Trophoblast cell (in vitro differentiated cells and primary cell): ENCODE measurements around the gene VPS13D.

Experiments used
- DNase-seq, 2 donors: peaks; one replicate each; pipeline ENCODE4 v3.0.0-alpha.2; 2016
- H2AFZ ChIP-seq: 2 replicates; pipeline ENCODE4 v1.6.1; 2013; ENCODE audit warnings: low read length, moderate library complexity, mild to moderate bottlenecking; ENCODE audit not compliant: insufficient read depth, poor library complexity
- H2AK5ac ChIP-seq: 2 replicates; pipeline ENCODE4 v1.6.1; 2013; ENCODE audit warnings: mild to moderate bottlenecking, low read length
- H2BK120ac ChIP-seq: 2 replicates; pipeline ENCODE4 v1.6.1; 2013; ENCODE audit warnings: low read length, mild to moderate bottlenecking, moderate library complexity; ENCODE audit not compliant: insufficient read depth, poor library complexity
- H2BK12ac ChIP-seq: 2 replicates; pipeline ENCODE4 v1.6.1; 2013; ENCODE audit warnings: mild to moderate bottlenecking, low read length, moderate library complexity
- H2BK5ac ChIP-seq: 2 replicates; pipeline ENCODE4 v1.6.1; 2013; ENCODE audit warnings: low read length, low read depth, moderate library complexity, mild to moderate bottlenecking; ENCODE audit not compliant: poor library complexity
- H3K14ac ChIP-seq: 2 replicates; pipeline ENCODE4 v1.6.1; 2013; ENCODE audit warnings: mild to moderate bottlenecking, low read length
- H3K18ac ChIP-seq: 2 replicates; pipeline ENCODE4 v1.6.1; 2013; ENCODE audit warnings: mild to moderate bottlenecking, low read length
- H3K23ac ChIP-seq: 2 replicates; pipeline ENCODE4 v1.6.1; 2013; ENCODE audit warnings: low read length
- H3K27ac ChIP-seq: 2 replicates; pipeline ENCODE4 v1.5.1; 2013; ENCODE audit warnings: low read depth, mild to moderate bottlenecking, inconsistent platforms, low read length, moderate library complexity
- H3K27me3 ChIP-seq: 2 replicates; pipeline ENCODE4 v1.6.1; 2013; ENCODE audit warnings: inconsistent platforms, mild to moderate bottlenecking, low read length, moderate library complexity; ENCODE audit not compliant: insufficient read depth
- H3K36me3 ChIP-seq, 2 experiments: 1 replicate in 1 of 2; 2 replicates in 1 of 2; pipeline ENCODE4 v1.6.1; 2013; ENCODE audit warnings: low read length in 2 of 2, mild to moderate bottlenecking in 2 of 2, moderate library complexity in 1 of 2; ENCODE audit not compliant: insufficient read depth in 2 of 2, control insufficient read depth in 1 of 2
- H3K4ac ChIP-seq: 2 replicates; pipeline ENCODE4 v1.6.1; 2013; ENCODE audit warnings: low read depth, mild to moderate bottlenecking, low read length, moderate library complexity
- H3K4me1 ChIP-seq, 2 experiments: 1 replicate in 1 of 2; 2 replicates in 1 of 2; pipeline ENCODE4 v1.6.1; 2013; ENCODE audit warnings: low read length in 2 of 2, mild to moderate bottlenecking in 2 of 2, moderate library complexity in 1 of 2; ENCODE audit not compliant: insufficient read depth in 2 of 2, control insufficient read depth in 1 of 2
- H3K4me2 ChIP-seq: 2 replicates; pipeline ENCODE4 v1.6.1; 2013; ENCODE audit warnings: inconsistent platforms, mild to moderate bottlenecking, low read length, moderate library complexity
- H3K4me3 ChIP-seq: 2 replicates; pipeline ENCODE4 v1.5.1; 2013; ENCODE audit warnings: mild to moderate bottlenecking, low read depth, low read length, inconsistent platforms
- H3K79me1 ChIP-seq: one replicate; pipeline ENCODE4 v1.6.1; 2013; ENCODE audit warnings: low read length
- H3K79me2 ChIP-seq: 2 replicates; pipeline ENCODE4 v1.6.1; 2013; ENCODE audit warnings: low read length, mild to moderate bottlenecking; ENCODE audit not compliant: control insufficient read depth, insufficient read depth, poor library complexity
- H3K9ac ChIP-seq: 2 replicates; pipeline ENCODE4 v1.6.1; 2013; ENCODE audit warnings: mild to moderate bottlenecking, low read length
- H3K9me3 ChIP-seq: 2 replicates; pipeline ENCODE4 v1.6.1; 2013; ENCODE audit warnings: low read depth, mild to moderate bottlenecking, control low read depth, inconsistent platforms, low read length; ENCODE audit not compliant: insufficient read depth
- H4K12ac ChIP-seq: 2 replicates; pipeline ENCODE4 v1.6.1; 2013; ENCODE audit warnings: low read depth, mild to moderate bottlenecking, low read length, moderate library complexity
- H4K8ac ChIP-seq: 2 replicates; pipeline ENCODE4 v1.6.1; 2013; ENCODE audit warnings: low read depth, mild to moderate bottlenecking, low read length, moderate library complexity
- H4K91ac ChIP-seq: one replicate; pipeline ENCODE4 v1.6.1; 2013; ENCODE audit warnings: low read depth, mild to moderate bottlenecking, low read length, moderate library complexity
- WGBS: extraction: QIAGEN DNeasy Blood & Tissue Kit; methylation state at CpG from one replicate; pipeline ENCODE4 v1.1.7; 2013; ENCODE audit warnings: missing lambda C conversion rate; ENCODE audit not compliant: insufficient read length, insufficient coverage; ENCODE audit errors: extremely low coverage; 5-methylcytosine and 5-hydroxymethylcytosine counted together

VPS13D gene

DNA sequence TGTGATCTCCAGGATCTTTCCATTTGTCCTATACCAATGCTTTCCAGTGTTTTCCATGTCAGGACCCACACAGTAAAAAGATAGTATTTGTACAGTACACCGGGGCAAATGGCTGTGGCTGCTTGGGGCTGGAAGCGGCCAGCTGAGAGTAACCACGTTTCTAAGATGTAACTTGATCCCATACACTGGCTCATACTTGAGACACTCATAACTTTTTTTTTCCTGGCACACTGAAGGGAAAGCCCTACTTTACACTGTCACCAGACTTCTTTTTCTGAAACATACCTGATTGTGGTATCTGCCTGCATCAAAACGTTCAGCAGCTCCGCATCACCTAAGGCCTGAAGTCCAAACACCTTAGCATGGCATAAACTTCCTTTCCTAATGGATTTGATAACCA is 21.6 kb downstream of the VPS13D start:
- Histone ChIP-seq H4K12ac (no peak overlapping the region), H3K27me3 (no peaks in the 10 kb centered on the region), H3K14ac (no peak overlapping the region), H2AFZ (no peak overlapping the region), H3K4me2 (no peak overlapping the region), H3K4me3 (no peak overlapping the region), H4K91ac (no peak overlapping the region), H2BK120ac (no peak overlapping the region), H3K79me1 (no peaks in the 10 kb centered on the region), H3K36me3 (peaks cover 19 to 35% of the 10 kb centered on the region in 2 experiments), H3K9ac (no peak overlapping the region), H4K8ac (no peak overlapping the region), H3K27ac (no peak overlapping the region), H3K9me3 (no peaks in the 10 kb centered on the region), H2BK12ac (no peak overlapping the region), H3K4ac (no peak overlapping the region), H3K23ac (no peak overlapping the region), H2BK5ac (no peak overlapping the region), H3K4me1 (no peaks in the 10 kb centered on the region), H3K79me2 (no peaks in the 10 kb centered on the region), H2AK5ac (no peak overlapping the region), H3K18ac (no peak overlapping the region)
- WGBS = no CpG with 5 or more reads among the region's 5 CpGs
- no peak for DNase-seq

DNA sequence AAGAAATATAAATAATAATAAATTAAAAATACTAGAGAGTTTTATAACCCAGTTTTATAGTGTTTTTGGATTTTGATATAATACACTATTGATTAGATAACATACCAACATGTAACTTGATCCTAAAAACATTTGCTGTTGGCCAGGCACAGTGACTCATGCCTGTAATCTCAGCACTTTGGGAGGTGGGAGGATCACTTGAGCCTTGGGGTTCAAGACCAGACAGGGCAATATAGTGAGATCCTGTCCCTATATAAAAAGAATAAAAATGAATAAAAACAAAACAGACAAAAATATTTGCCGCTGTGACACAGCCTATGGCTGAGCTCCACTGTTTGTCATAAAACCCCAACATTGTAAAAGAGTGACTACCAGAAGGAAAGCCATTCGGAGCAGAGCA is 26.1 kb downstream of the VPS13D start:
- Histone ChIP-seq H3K79me1 (no peaks in the 10 kb centered on the region), H3K4me3 (no peak overlapping the region), H3K4ac (no peak overlapping the region), H3K79me2 (no peaks in the 10 kb centered on the region), H2BK120ac (no peak overlapping the region), H3K36me3 (peaks cover 20 to 39% of the 10 kb centered on the region in 2 experiments), H3K9me3 (no peaks in the 10 kb centered on the region), H3K18ac (no peak overlapping the region), H2AFZ (no peak overlapping the region), H4K91ac (no peak overlapping the region), H3K23ac (no peak overlapping the region), H3K4me1 (no peaks in the 10 kb centered on the region), H3K9ac (no peak overlapping the region), H3K4me2 (no peak overlapping the region), H4K8ac (no peak overlapping the region), H3K27ac (no peak overlapping the region), H3K14ac (no peak overlapping the region), H2AK5ac (no peak overlapping the region), H2BK5ac (no peak overlapping the region), H3K27me3 (no peaks in the 10 kb centered on the region), H4K12ac (no peak overlapping the region), H2BK12ac (no peak overlapping the region)
- no CpG with 5 or more reads among the region's 2 CpGs for WGBS
- no peak for DNase-seq

DNA sequence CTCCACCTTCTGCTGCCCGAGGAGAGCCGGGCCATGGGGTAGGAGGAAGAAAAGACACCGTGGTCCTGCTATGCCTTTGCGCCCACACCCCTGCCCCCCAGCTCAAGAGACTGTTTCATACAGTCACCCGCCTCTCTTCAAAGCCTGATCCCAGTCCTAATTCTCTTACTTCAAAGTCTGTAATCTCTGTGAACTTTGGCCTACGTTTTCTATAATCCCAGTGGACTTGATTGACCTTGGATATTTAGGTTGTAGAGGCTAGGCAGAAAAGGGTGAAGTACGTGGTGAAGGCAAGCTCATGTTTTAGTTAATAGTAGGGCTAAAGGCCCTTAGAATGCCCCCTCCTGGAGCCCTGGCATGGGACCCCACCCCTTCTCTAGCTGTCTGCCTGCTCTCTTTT is 28.4 kb downstream of the VPS13D start:
- H3K4me2 ChIP-seq = no peak overlapping the region
- H3K4me3 ChIP-seq = no peak overlapping the region
- no peaks in the 10 kb centered on the region for H3K27me3 ChIP-seq
- no peak for DNase-seq
- no peak overlapping the region for H3K4ac ChIP-seq
- no peak overlapping the region for H3K18ac ChIP-seq
- no peaks in the 10 kb centered on the region for H3K9me3 ChIP-seq
- no peak overlapping the region for H4K8ac ChIP-seq
- no peak overlapping the region for H4K91ac ChIP-seq
- no peaks in the 10 kb centered on the region for H3K79me1 ChIP-seq
- H2AK5ac ChIP-seq = no peak overlapping the region
- H4K12ac ChIP-seq = no peak overlapping the region
- no peak overlapping the region for H2AFZ ChIP-seq
- H3K14ac ChIP-seq = no peak overlapping the region
- no CpG with 5 or more reads among the region's 7 CpGs for WGBS
- H3K27ac ChIP-seq = no peak overlapping the region
- H2BK5ac ChIP-seq = no peak overlapping the region
- H2BK120ac ChIP-seq = no peak overlapping the region
- H3K36me3 ChIP-seq = peaks cover 23 to 42% of the 10 kb centered on the region in 2 experiments
- no peaks in the 10 kb centered on the region for H3K79me2 ChIP-seq
- no peaks in the 10 kb centered on the region for H3K4me1 ChIP-seq
- H3K23ac ChIP-seq = no peak overlapping the region
- no peak overlapping the region for H3K9ac ChIP-seq
- no peak overlapping the region for H2BK12ac ChIP-seq

DNA sequence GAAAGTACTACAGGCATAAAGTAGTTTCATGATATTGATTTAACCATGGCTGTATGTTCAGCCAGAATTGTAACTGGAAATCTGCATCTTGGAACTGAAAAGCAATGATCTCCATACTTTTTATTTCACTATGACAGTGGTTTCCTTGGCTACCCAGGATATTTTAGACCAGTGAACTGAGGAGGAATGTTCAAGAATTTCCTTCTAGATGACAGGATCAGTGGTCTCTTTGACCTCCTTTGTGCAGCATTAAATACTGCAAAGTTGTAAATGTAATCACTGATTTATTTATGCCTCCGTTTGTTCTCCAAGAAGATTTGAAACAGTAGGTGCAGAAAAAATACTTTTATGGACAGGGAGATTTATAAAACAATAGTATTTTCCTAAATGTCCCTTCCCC is 39.5 kb downstream of the VPS13D start:
- no peak overlapping the region for H3K14ac ChIP-seq
- H3K18ac ChIP-seq = no peak overlapping the region
- DNase-seq = no peak
- H3K36me3 ChIP-seq = peaks cover 24 to 27% of the 10 kb centered on the region in 2 experiments
- no peak overlapping the region for H4K91ac ChIP-seq
- H2AK5ac ChIP-seq = no peak overlapping the region
- no peaks in the 10 kb centered on the region for H3K79me1 ChIP-seq
- H3K9ac ChIP-seq = no peak overlapping the region
- no peaks in the 10 kb centered on the region for H3K9me3 ChIP-seq
- no peak overlapping the region for H2BK120ac ChIP-seq
- H3K4ac ChIP-seq = no peak overlapping the region
- no peak overlapping the region for H2AFZ ChIP-seq
- no peaks in the 10 kb centered on the region for H3K27me3 ChIP-seq
- H3K23ac ChIP-seq = no peak overlapping the region
- H4K8ac ChIP-seq = no peak overlapping the region
- no CpG with 5 or more reads among the region's 1 CpG for WGBS
- no peak overlapping the region for H3K27ac ChIP-seq
- H3K4me2 ChIP-seq = no peak overlapping the region
- no peaks in the 10 kb centered on the region for H3K79me2 ChIP-seq
- H2BK5ac ChIP-seq = no peak overlapping the region
- H3K4me1 ChIP-seq = no peaks in the 10 kb centered on the region
- no peak overlapping the region for H3K4me3 ChIP-seq
- H2BK12ac ChIP-seq = no peak overlapping the region
- no peak overlapping the region for H4K12ac ChIP-seq
